Colon (tissue), 2 donors: ENCODE measurements around the gene CDH3.

Experiments
- FAIRE-seq: peaks from 2 replicates; lab custom pipeline; 2012; peaks lifted over from hg19 to GRCh38; lab: Jason Lieb, UNC
- donor health status: control.
- donor health status: control.

Gene CDH3

GRCh38 chr16:68644715-68645493, at the start of gene CDH3:
Gene CDH3 (plus strand): TSS chr16:68645310. CDS start chr16:68645380, 70 bp downstream.
- no peak for FAIRE-seq

GRCh38 chr16:68596266-68596665, 48.8 kb upstream of the CDH3 start:
- FAIRE-seq, result no peak

- no peak for FAIRE-seq
Measured at GRCh38 chr16:68599586-68599985, 45.5 kb upstream of the CDH3 start.

- FAIRE-seq, result no peak
Measured at GRCh38 chr16:68605746-68606145, 39.4 kb upstream of the CDH3 start.

DNA sequence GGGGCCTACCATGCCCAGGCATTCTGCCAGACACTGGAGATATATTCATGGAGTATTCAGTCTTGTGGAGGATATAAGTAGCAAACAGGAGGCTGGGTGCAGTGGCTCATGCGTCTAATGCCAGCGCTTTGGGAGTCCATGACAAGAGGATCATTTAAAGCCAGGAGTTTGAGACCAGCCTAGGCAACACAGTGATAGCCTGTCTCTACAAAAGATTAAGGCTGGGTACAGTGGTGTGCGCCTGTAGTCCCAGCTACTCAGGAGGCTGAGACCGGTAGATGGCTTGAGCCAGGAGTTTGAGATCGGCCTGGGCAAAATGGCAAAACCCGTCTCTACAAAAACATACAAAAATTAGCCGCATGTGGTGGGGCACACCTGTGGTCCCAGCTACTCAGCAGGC, 37.7 kb upstream of the CDH3 start:
- no peak for FAIRE-seq

- FAIRE-seq, result no peak
Measured at GRCh38 chr16:68608330-68608729, 36.8 kb upstream of the CDH3 start.

DNA sequence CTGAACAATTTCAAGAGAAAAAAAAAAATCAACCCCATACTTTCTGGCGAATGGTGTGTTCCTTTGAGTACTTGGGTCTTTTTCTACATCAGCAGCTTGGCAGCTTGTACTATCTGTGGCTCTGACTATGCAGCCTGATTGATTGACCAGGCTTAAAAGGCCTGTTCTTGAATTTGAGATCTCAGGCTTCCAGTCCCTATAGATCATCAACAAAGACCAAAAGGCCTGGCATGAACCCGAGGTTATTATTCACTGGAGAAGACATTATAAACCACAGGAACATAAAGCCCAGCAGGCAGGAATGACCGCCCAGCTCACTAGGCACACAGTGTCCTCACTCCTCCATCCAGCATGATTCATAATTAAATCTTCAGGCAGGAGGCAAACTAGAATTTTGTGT, 32.1 kb upstream of the CDH3 start:
- no peak for FAIRE-seq

DNA sequence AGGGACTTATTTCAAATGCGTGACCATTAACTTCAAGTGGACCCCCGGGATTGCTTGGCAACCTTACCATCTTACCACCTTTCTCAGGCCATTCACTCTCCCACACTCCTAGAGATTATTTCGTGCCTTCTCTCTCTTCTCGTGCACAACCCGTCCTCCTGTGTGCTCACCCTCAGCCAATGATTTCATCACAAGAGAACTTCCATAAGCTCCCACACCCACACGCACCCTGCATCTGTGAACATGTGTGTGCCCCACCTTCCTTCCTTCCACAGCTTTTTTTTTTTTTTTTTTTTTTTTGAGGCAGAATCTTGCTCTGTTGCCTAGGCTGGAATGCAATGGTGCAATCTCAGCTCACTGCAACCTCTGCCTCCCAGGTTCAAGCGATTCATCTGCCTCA, 27.4 kb upstream of the CDH3 start:
- FAIRE-seq, result no peak

GRCh38 chr16:68626557-68626956, 18.6 kb upstream of the CDH3 start:
- FAIRE-seq, result no peak

DNA sequence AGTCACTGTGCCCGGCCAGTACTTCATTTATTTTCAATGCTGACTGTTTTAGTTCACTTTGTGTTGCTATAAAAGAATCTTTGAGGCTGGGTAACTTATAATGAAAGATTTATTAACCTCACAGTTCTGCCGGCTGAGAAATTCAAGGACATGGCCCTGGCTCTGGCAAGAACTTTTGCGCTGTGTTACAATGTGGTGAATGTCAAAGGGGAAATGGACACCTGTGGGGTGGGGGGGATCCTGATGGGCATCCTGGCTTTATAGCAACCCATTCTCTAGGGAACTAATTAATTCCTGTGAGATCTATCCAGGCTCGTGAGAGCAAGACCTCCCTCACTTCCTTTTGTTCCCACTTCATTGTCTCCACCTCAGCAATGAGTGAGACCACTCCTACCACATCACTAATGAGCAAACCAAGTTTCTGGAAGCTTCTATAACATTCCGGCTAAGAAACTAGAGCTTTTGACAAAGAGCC, 17.1 kb upstream of the CDH3 start:
- no peak for FAIRE-seq

DNA sequence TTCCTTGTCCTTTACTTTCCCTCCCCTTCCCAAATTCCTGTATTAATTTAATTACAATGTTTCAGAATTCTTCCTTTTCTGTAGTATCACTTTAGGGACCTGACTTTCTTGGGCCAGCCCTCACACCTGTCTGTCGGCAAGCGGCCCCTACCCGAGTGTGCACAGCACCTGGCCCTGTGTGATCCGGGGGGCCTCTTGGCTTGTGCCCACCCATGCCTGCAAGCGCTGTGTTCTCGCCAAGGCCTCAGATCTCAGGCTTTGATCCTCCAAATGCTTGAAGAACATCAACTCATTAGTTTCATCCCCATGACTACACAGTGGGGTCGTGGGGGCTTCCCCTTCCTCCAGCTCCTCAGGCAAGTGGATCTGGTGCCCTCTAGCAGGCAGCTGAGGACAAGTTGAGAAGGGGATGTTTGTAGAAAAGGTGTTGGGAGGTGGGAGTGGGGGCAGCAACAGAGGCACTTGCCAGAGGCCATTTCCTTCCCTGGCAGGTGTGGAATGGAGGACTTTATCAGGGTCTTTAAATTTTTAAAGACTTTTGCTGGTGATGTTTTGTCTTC, 15.7 kb upstream of the CDH3 start:
- FAIRE-seq, result no peak

DNA sequence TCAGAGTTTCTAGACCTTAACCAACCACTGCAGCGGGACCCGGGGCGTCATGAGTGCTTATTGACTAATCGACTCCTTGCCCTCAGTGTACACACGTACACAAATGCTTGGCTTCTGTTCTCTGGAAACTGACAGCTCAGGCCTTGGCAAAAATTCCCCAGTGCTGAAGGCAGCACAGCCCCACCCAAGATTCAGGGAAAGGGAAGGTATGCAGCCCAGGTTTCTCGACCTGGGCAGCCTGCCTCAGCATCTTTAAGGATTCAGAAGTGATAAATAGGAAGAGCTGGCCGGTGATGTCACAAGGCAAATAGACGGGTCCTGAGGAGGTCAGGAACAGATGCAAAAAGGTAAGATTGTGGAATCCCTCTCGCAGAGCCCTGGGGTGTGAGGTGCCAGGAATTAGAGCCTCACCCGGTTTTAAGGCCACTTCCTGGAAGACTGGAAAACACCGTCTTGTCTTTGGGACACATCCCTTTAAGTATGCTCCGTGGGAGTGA, 9.0 kb upstream of the CDH3 start:
- FAIRE-seq, result no peak

DNA sequence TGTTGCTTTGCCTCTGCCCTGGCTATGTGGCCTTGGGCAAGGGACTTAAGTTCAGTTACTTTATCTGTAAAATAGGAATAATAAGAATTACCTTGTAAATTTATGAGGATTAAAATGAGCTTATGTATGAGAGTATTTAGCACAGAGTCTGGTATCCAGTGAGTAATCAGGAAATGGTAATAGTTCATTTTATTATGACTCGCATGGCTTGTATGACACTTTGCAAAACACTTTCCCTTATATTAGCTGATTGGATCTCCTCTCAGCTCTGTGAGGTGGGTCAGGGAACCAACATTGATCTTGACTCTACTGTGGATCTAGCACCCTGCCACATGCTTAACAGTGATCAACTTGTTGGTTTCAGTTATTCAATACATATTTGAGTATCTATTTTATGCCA, 8.3 kb upstream of the CDH3 start:
- no peak for FAIRE-seq

- FAIRE-seq, result no peak
Measured at GRCh38 chr16:68640972-68641371, 4.1 kb upstream of the CDH3 start.

DNA sequence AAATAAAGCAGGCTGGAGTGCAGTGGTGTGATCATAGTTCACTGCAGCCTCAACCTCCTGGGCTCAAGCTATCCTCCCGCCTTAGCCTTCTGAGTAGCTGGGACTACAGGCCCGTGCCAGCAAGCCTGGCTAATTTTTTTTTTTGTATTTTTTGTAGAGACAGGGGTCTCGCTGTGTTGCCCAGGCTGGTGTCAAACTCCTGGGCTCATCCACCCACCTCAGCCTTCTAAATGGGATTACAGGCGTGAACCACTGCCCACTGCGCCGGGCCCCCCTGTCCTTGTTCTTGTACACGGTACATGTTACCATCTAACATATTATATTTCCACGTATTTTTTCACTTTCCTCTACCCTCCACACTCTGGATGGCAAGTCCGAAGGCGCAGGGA, 3.1 kb upstream of the CDH3 start:
- FAIRE-seq, result no peak

DNA sequence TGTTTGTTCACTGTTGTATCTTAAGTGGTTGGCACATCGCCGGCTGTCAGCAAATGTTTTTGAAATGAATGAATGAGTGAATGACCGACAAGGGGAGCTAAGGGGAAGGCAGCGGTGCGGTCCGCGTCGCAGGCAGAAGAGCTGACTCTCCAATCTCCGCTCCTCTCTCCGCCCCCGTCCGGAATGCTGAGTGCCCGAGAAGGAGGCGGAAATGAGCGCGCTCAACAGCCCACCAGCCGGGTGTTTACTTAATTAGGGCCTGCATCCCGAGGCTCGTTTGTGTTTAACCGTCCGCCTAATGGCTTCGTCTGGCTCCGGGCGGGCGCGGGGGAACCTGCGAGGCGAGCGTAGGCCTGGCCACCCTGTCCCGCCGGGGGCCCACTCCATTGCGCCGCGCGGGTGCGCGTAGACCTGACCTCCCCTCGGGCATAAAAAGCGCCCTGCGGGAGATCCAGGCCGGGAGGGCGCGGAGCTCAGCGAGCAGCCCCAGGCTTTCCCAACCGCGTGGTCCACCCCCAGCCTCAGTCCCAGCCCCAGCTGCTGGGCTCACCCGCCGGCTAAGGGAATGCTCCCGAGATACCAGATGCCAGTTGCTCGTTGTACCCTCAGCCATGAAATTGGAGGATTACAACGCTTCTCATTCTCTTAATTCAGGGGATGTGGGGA, 2.5 kb upstream of the CDH3 start:
- no peak for FAIRE-seq

GRCh38 chr16:68643227-68643626, 1.9 kb upstream of the CDH3 start:
- FAIRE-seq, result no peak

- no peak for FAIRE-seq
Measured at GRCh38 chr16:68643847-68644246, 1.3 kb upstream of the CDH3 start.

GRCh38 chr16:68644296-68644695, 814 bp upstream of the CDH3 start:
- no peak for FAIRE-seq

GRCh38 chr16:68645494-68646388, 631 bp downstream of the CDH3 start:
- no peak for FAIRE-seq

DNA sequence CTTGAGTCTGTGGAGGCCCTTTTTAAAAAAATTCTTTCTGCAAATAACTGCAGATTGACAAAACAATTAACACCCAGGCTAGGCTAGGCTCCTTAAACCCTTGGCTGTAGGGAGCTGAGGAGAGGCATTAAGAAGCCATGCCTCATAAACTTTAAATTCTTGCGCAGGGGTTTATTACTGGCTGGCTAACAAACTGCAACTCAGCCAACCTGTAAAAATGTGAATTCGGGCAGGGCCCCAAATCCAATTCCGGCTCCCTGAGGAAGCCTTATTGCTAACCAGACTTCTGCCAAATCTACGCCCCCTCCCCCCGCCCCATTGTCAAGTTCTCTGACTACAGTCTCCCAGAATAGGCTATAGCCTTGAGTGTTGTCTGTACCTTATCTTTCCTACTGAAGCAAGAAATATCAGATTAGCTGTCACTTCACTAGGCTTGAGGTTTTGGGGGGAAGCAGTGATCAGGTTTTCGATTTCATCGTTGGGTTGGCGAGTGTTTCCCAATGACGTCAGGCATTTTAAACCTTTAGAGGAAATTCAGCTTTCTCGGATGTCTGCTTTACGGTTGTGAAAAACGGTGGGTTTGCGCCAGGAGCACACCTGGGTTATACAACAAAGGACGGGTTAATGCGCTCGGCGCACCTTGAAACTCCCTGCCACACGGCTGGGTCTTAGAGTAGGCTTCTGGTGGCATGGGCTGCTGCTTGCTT, 2.0 kb downstream of the CDH3 start:
- no peak for FAIRE-seq

DNA sequence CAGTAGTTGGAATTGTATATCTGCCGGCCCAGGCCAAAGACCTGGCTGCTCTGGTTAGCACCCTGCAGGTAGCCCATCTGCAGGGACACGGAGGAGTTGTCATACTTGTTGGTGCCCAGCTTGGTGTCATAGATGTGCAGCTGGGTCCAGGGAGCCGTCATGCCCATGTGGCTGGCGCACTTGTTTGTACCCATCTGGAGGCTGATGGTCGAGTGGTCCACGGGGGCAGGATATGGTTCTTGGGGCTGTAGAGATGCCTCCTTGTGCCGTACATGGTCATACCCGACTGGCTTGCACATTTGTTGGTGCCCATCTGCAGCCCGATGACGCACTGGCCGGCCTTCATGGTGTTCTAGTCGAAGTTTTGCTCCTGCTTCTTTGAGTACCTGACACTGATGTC, 6.0 kb downstream of the CDH3 start:
- FAIRE-seq, result no peak
